Immature natural killer cell (primary cell): ENCODE results near the gene KRTAP12-2. TPM values are rescaled to one million over a fixed set of nuclear protein-coding genes. Genes with fewer than 3 reads are reported as not detected.
"Not testable (repeated sequence)": the region's sequence is repeated elsewhere in the genome, so short reads cannot be mapped to it uniquely, and the experiment has no call there.

Source experiments
- DNase-seq, 3 donors: peaks; one replicate each; pipeline ENCODE4 v3.0.0; 2022; ENCODE audit warnings: mixed read lengths in 1 of 3
- H3K27ac Mint-ChIP-seq, 6 donors: one replicate each; pipeline ENCODE4 v1.8.0; 2020; ENCODE audit warnings: mixed read lengths in 6 of 6, mild to moderate bottlenecking in 5 of 6, inconsistent platforms in 4 of 6, moderate library complexity in 3 of 6
- H3K27me3 Mint-ChIP-seq, 3 donors: one replicate each; pipeline ENCODE4 v1.8.0; 2020 to 2021; ENCODE audit warnings: low read depth in 3 of 3, mild to moderate bottlenecking in 3 of 3, mixed read lengths in 3 of 3, moderate library complexity in 3 of 3, inconsistent platforms in 1 of 3
- H3K36me3 Mint-ChIP-seq, 3 donors: one replicate each; pipeline ENCODE4 v1.8.0; 2020; ENCODE audit warnings: mixed read lengths in 3 of 3, inconsistent platforms in 2 of 3, mild to moderate bottlenecking in 2 of 3
- H3K4me1 Mint-ChIP-seq, 2 donors: one replicate each; pipeline ENCODE4 v1.8.0; 2020; ENCODE audit warnings: inconsistent platforms in 2 of 2, mild to moderate bottlenecking in 2 of 2, mixed read lengths in 2 of 2, moderate library complexity in 1 of 2
- H3K4me3 Mint-ChIP-seq, 5 donors: one replicate each; pipeline ENCODE4 v1.8.0; 2020; ENCODE audit warnings: mild to moderate bottlenecking in 5 of 5, mixed read lengths in 5 of 5, inconsistent platforms in 3 of 5, moderate library complexity in 3 of 5
- H3K9me3 Mint-ChIP-seq, 6 donors: one replicate each; pipeline ENCODE4 v1.8.0; 2020; ENCODE audit warnings: mild to moderate bottlenecking in 6 of 6, mixed read lengths in 6 of 6, inconsistent platforms in 4 of 6, moderate library complexity in 3 of 6
- polyA plus RNA-seq, 3 donors: library from polyadenylated mRNA; unstranded; fragments of 300-500 nt; fragmentation: Illumina TruSeq; gene quantifications; one replicate each; pipeline ENCODE4 v1.2.3, GENCODE V29; 2021

KRTAP12-2 gene
- polyA plus RNA-seq, 3 donors from 2014 or later = not detected

DNA sequence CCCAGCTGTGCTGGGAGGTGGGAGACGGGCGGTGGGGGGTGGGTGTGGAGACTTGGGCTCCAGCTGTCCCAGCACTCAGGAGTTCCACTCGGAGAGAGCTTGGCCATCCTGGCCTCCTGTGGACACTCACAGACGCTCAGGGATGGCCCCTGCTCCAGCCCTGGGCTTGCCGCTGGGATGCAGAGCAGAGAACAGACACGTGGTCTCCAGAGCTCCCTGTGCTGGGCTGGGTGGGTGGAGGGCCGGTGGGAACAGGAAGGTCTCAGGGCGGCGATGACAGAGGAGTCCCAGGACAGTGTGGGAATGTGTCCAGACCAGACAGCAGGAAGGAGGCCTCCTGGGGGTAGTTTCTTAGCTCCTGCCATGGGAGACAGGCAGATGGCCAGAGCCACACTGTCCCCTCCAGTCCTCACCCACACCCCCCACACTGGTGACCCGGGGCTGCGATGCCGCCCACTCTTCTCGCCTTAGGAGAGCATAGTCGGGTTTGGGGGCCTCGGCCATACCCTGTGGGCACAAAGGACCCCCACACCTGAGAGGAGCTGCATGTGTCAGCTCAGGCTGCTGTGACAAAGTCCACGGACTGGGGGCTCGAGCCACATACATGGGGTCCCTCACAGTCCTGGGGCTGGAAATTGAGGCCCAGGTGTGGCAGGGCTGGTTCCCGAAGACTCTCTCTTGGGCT is 37.9 kb downstream of the KRTAP12-2 start:
- peaks cover 26 to 34% (median 31%) of the 10 kb centered on the region in 3 donors for H3K36me3 Mint-ChIP-seq
- peaks cover 57 to 65% of the 10 kb centered on the region in 2 donors for H3K4me1 Mint-ChIP-seq
- peak overlapping the region; percentile 27 to 88 (median 82) for H3K27ac Mint-ChIP-seq
- peaks cover 28 to 48% (median 41%) of the 10 kb centered on the region in 6 donors for H3K9me3 Mint-ChIP-seq
- H3K27me3 Mint-ChIP-seq = peaks cover 0 to 11% (median 4%) of the 10 kb centered on the region in 3 donors
- no peak for DNase-seq
- peak overlapping the region in 1 of 5 donors; percentile 44 for H3K4me3 Mint-ChIP-seq

DNA sequence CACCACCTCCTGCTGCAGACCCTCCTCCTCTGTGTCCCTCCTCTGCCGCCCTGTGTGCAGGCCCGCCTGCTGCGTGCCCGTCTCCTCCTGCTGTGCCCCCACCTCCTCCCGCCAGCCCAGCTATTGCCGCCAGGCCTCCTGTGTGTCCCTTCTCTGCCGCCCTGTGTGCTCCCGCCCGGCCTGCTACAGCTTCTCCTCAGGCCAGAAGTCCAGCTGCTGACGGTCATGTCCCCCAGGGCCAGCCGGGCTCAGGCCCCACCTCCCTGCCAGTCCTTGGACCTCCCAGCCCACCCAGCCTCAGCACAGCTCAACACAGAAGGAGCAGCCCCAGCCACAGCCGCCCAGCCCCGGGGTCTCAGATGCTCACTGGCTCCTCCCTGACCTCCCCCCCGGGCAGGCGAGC is 38.9 kb downstream of the KRTAP12-2 start:
- Mint-ChIP-seq H3K36me3 (peaks cover 30 to 36% (median 36%) of the 10 kb centered on the region in 3 donors), H3K9me3 (peaks cover 26 to 50% (median 46%) of the 10 kb centered on the region in 6 donors), H3K27ac (peak overlapping the region in 5 of 6 donors; percentile 24 to 85 (median 53)), H3K27me3 (peaks cover 2 to 11% (median 6%) of the 10 kb centered on the region in 3 donors), H3K4me3 (peak overlapping the region in 4 of 5 donors; percentile 38 to 70 (median 60)), H3K4me1 (peaks cover 57 to 68% of the 10 kb centered on the region in 2 donors)
- DNase-seq = not testable (repeated sequence)

DNA sequence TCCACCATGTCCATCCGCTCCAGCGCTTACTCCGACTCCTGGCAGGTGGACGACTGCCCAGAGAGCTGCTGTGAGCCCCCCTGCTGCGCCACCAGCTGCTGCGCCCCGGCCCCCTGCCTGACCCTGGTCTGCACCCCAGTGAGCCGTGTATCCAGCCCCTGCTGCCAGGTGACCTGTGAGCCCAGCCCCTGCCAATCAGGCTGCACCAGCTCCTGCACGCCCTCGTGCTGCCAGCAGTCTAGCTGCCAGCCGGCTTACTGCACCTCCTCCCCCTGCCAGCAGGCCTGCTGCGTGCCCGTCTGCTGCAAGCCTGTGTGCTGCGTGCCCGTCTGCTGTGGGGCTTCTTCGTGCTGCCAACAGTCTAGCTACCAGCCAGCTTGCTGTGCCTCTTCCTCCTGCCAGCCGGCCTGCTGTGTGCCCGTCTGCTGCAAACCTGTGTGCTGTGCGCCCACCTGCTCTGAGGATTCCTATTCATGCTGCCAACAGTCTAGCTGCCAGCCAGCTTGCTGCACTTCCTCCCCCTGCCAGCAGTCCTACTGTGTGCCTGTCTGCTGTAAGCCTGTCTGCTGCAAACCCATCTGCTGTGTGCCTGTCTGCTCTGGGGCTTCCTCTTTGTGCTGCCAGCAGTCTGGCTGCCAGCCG is 39.4 kb downstream of the KRTAP12-2 start:
- Mint-ChIP-seq H3K36me3 (peaks cover 29 to 40% (median 34%) of the 10 kb centered on the region in 3 donors), H3K9me3 (peaks cover 25 to 51% (median 45%) of the 10 kb centered on the region in 6 donors), H3K4me3 (peak overlapping the region; percentile 38 to 70 (median 64)), H3K4me1 (peaks cover 57 to 68% of the 10 kb centered on the region in 2 donors), H3K27ac (peak overlapping the region; percentile 39 to 92 (median 58)), H3K27me3 (peaks cover 2 to 10% (median 6%) of the 10 kb centered on the region in 3 donors)
- DNase-seq = not testable (repeated sequence)

DNA sequence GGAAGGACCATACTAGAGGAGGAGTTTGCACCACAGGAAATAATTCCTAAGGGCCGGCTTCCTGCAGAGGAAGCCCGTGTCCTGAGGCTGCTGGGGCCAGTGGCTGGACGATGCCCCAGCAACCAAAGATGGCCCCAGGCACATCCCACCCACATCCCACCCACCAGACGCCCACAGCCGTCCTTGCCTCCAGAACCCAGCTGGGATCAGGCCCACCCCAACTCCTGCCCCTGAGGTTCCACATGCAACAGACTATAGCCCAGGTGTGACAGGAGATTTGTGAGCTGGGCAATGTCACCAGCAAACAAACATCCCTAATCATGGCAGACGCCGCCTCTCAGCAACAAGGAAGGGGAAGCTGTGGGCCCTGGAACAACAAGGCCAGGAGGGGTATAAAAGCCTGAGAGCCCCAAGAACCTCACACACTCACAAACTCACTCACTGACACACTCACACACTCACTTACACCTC is 40.0 kb downstream of the KRTAP12-2 start, which contains the start of gene KRTAP10-9:
Gene KRTAP10-9 (plus strand): TSS at position 421 of the 471 bp plus-strand sequence. CDS start 79 bp downstream, outside the sequence.
- Mint-ChIP-seq H3K36me3 (peaks cover 23 to 36% (median 28%) of the 10 kb centered on the region in 3 donors), H3K9me3 (peaks cover 19 to 45% (median 39%) of the 10 kb centered on the region in 6 donors), H3K4me1 (peaks cover 57 to 70% of the 10 kb centered on the region in 2 donors), H3K27ac (peak within 1 kb of the TSS; percentile 56 to 92 (median 82)), H3K27me3 (peaks cover 2 to 10% (median 6%) of the 10 kb centered on the region in 3 donors), H3K4me3 (peak within 1 kb of the TSS; percentile 51 to 78 (median 68))
- no peak for DNase-seq

DNA sequence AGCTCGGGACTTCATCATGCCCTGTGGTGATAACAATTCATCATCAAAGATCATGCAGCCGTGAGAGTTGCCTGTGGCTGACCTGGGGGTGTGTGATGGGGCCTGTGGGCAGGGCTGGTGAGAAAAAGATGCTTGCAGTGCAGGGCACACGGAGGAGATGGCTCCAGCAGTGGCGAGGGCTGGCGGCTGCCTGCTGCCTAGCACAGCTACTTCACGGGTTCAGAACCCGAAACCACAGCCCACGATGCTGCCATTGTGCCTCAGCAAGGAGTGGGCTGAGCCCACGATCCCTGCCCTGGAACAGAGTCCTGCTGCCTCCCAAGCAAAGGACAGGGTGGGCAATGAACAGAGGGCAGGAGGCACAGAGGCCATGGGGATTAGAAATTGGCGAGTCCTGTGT is 40.5 kb downstream of the KRTAP12-2 start:
- peaks cover 19 to 32% (median 25%) of the 10 kb centered on the region in 3 donors for H3K36me3 Mint-ChIP-seq
- peaks cover 57 to 69% of the 10 kb centered on the region in 2 donors for H3K4me1 Mint-ChIP-seq
- DNase-seq = peak; percentile 71 to 84 (median 71)
- peak overlapping the region; percentile 56 to 92 (median 82) for H3K27ac Mint-ChIP-seq
- peaks cover 18 to 41% (median 36%) of the 10 kb centered on the region in 6 donors for H3K9me3 Mint-ChIP-seq
- H3K27me3 Mint-ChIP-seq = peaks cover 2 to 9% (median 6%) of the 10 kb centered on the region in 3 donors
- peak overlapping the region; percentile 51 to 78 (median 68) for H3K4me3 Mint-ChIP-seq

DNA sequence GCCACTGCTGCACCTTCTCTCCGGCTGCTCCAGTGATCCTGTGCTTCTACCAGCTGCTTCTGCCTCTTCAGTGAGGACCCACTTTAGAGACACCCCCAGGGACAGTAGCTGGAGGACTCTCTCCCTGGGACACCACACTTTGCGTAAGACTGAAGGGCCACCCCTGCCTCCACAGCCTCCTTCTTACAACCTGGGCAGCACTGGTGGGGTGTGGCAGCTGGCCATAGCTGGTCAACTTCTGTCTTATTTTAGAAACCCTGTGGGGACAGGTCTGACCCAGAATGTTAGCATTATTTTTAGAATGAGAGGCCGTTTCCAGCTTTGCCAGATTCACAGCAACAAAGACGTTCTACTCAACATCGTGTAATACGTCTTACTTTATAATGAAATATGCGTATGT is 41.0 kb downstream of the KRTAP12-2 start:
- Mint-ChIP-seq H3K9me3 (peaks cover 15 to 37% (median 31%) of the 10 kb centered on the region in 6 donors), H3K4me1 (peaks cover 53 to 67% of the 10 kb centered on the region in 2 donors), H3K27me3 (peaks cover 2 to 9% (median 7%) of the 10 kb centered on the region in 3 donors), H3K4me3 (peak overlapping the region; percentile 51 to 78 (median 68)), H3K36me3 (peaks cover 15 to 29% (median 20%) of the 10 kb centered on the region in 3 donors), H3K27ac (peak overlapping the region; percentile 56 to 92 (median 82))
- DNase-seq = no peak

DNA sequence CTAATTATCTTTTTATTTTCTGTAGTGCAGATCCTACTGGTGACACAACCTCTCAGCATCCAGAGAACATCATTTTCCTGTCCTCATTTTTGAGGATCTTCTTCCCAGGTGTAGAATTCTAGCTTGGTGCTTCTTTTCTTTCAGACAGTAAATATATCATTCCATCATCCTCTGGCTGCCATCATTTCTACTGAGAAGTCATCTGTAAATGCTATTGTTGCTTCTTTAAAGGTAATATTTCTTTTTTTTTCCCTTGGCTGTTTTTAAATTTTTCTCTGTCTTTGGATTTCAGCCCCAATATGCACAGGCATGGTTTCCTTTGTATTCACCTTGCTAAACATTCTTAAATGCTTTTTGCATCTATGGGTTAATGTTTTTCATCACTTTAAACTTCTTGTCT is 43.2 kb downstream of the KRTAP12-2 start:
- Mint-ChIP-seq H3K27ac (no peak overlapping the region), H3K4me3 (no peak overlapping the region), H3K4me1 (peaks cover 57 to 64% of the 10 kb centered on the region in 2 donors), H3K36me3 (peaks cover 24 to 40% (median 31%) of the 10 kb centered on the region in 3 donors), H3K9me3 (peaks cover 21 to 43% (median 37%) of the 10 kb centered on the region in 6 donors), H3K27me3 (peaks cover 2 to 8% (median 5%) of the 10 kb centered on the region in 3 donors)
- no peak for DNase-seq

DNA sequence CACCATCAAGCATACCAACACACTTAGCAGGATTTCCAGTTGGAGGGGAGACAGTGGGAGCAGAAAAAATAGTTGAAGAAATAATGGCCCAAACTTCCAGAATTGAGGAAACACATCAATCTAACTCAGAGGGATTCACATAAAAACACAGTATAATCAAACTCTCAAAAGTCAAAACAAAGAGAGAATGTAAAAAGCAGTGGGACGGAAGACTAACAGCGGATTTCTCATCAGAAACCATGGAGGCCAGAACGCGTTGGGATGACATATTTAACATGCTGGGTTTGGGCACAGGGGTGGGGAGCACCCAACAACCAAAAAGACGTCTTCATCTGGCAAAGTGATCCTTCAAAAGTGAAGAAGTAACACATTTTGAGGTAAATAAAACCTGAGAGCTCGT is 46.8 kb downstream of the KRTAP12-2 start:
- Mint-ChIP-seq H3K9me3 (peaks cover 21 to 43% (median 36%) of the 10 kb centered on the region in 6 donors), H3K27me3 (peaks cover 2 to 8% (median 6%) of the 10 kb centered on the region in 3 donors), H3K27ac (peak overlapping the region; percentile 77 to 95 (median 94)), H3K4me3 (peak overlapping the region in 4 of 5 donors; percentile 13 to 70 (median 35)), H3K36me3 (peaks cover 24 to 40% (median 31%) of the 10 kb centered on the region in 3 donors), H3K4me1 (peaks cover 42 to 50% of the 10 kb centered on the region in 2 donors)
- DNase-seq = no peak

DNA sequence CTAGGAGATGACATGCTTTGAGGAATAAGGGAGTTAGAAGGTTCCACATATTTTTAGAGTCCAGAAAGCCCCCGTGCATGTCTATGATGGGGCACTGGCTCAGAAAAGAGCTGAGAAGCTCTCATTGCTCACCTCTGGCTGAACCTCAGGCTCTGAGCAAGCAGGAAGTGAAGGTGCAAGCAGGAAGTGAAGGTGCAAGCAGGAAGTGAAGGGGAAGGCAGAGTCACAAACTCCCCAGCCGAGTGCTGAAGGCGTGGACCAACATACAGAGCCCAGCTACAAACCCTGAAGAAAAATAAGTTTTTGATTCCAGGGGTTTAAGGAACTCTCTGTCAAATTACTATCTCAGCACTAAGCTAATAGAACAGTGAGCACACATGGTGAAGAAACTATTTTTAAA is 47.8 kb downstream of the KRTAP12-2 start:
- Mint-ChIP-seq H3K4me1 (peaks cover 38 to 41% of the 10 kb centered on the region in 2 donors), H3K4me3 (peak overlapping the region; percentile 59 to 77 (median 73)), H3K27me3 (peaks cover 2 to 6% (median 6%) of the 10 kb centered on the region in 3 donors), H3K27ac (peak overlapping the region; percentile 77 to 95 (median 94)), H3K36me3 (peaks cover 21 to 33% (median 24%) of the 10 kb centered on the region in 3 donors), H3K9me3 (peaks cover 15 to 35% (median 27%) of the 10 kb centered on the region in 6 donors)
- peak; percentile 53 to 71 (median 58) for DNase-seq

DNA sequence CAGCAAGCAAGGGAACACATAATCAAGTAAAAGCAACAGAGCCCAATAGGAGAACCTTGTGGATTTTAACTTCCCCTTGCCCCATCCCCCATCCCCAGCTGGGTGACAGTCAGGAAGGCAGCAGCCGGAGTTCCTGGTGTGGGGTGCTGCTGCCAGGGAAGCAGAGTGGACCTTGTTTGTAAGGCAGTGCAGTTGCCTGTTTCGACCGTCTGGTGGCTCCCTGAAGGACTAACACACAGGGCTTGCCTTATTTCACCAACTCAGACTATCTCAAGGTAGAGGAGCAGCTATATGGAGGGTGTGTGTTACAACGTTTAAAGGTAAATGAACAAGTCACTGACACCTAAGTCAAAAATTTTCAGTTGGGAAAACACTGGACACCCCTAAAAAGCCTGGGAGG is 48.2 kb downstream of the KRTAP12-2 start:
- H3K27ac Mint-ChIP-seq = peak overlapping the region; percentile 77 to 95 (median 94)
- peaks cover 38 to 40% of the 10 kb centered on the region in 2 donors for H3K4me1 Mint-ChIP-seq
- H3K27me3 Mint-ChIP-seq = peaks cover 2 to 6% (median 5%) of the 10 kb centered on the region in 3 donors
- H3K4me3 Mint-ChIP-seq = peak overlapping the region; percentile 59 to 77 (median 73)
- peaks cover 11 to 31% (median 23%) of the 10 kb centered on the region in 6 donors for H3K9me3 Mint-ChIP-seq
- H3K36me3 Mint-ChIP-seq = peaks cover 17 to 29% (median 21%) of the 10 kb centered on the region in 3 donors
- DNase-seq = peak; percentile 12 to 41 (median 25)

DNA sequence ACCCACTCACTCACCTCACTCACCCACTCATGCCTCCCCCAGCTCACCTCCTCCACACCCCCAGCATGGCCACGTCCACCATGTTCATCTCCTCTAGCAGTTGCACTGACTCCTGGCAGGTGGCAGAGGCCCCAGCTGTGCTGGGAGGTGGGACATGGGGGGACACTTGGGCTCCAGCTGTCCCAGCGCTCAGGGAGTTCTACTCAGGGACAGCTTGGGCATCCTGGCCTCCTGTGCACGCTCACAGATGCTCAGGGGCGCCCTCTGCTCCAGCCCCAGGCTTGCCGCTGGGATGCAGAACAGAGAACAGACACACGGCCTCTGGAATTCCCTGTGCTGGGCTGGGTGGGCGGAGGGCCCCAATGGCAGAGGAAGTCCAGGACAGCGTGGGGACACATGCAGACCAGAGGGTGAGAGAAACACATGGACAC is 49.6 kb downstream of the KRTAP12-2 start:
- H3K27ac Mint-ChIP-seq = peak overlapping the region in 1 of 6 donors; percentile 44
- peaks cover 36 to 43% of the 10 kb centered on the region in 2 donors for H3K4me1 Mint-ChIP-seq
- no peak overlapping the region for H3K4me3 Mint-ChIP-seq
- H3K27me3 Mint-ChIP-seq = peaks cover 0 to 6% (median 3%) of the 10 kb centered on the region in 3 donors
- H3K9me3 Mint-ChIP-seq = peaks cover 7 to 20% (median 18%) of the 10 kb centered on the region in 6 donors
- no peak for DNase-seq
- peaks cover 13 to 19% (median 19%) of the 10 kb centered on the region in 3 donors for H3K36me3 Mint-ChIP-seq

DNA sequence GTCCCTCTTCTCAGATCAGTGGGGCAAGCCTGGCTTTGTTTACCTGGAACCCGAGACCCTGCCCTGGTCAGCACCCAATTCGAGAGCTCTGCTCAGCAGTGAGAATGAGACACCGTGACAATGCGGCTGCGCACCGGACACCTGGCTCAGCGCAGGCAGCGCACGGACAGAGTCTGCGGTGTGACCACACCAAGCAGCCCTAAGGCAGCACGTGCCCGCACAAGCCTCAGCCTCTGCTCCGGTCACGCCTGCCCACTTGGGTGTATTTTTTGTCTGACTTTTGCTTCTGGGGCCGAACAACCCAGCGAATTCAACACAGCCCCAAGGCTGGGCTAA is 50.2 kb downstream of the KRTAP12-2 start:
- peaks cover 13 to 20% (median 19%) of the 10 kb centered on the region in 3 donors for H3K36me3 Mint-ChIP-seq
- peaks cover 7 to 21% (median 19%) of the 10 kb centered on the region in 6 donors for H3K9me3 Mint-ChIP-seq
- H3K27ac Mint-ChIP-seq = no peak overlapping the region
- no peak for DNase-seq
- H3K27me3 Mint-ChIP-seq = peaks cover 0 to 6% (median 6%) of the 10 kb centered on the region in 3 donors
- H3K4me1 Mint-ChIP-seq = peaks cover 36 to 43% of the 10 kb centered on the region in 2 donors
- no peak overlapping the region for H3K4me3 Mint-ChIP-seq
